HG03521 (cell line): ENCODE data around the gene AP1G2.
"Not testable (repeated sequence)": the region's sequence is repeated elsewhere in the genome, so short reads cannot be mapped to it uniquely, and the experiment has no call there.

Experiments
- ATAC-seq: cut with Tn5 transposase; IDR thresholded peaks from one replicate; pipeline ENCODE4 v1.9.1; 2021; ENCODE audit warnings: mild to moderate bottlenecking, moderate library complexity; ENCODE audit not compliant: unreplicated experiment

The AP1G2 gene

GRCh38 chr14:23600806-23601205, 33.2 kb upstream of the AP1G2 start:
- no peak for ATAC-seq

GRCh38 chr14:23600322-23600707, 32.7 kb upstream of the AP1G2 start:
- no peak for ATAC-seq

- ATAC-seq, result not testable (repeated sequence)
Measured at GRCh38 chr14:23594191-23594590, 26.6 kb upstream of the AP1G2 start.

- ATAC-seq, result no peak
Measured at GRCh38 chr14:23590198-23590597, 22.6 kb upstream of the AP1G2 start.

- no peak for ATAC-seq
Measured at GRCh38 chr14:23589606-23590005, 22.0 kb upstream of the AP1G2 start.

- ATAC-seq, result peak; percentile 97
Measured at GRCh38 chr14:23588884-23589598, 21.4 kb upstream of the AP1G2 start.

- not testable (repeated sequence) for ATAC-seq
Measured at GRCh38 chr14:23584527-23585203, 17.1 kb upstream of the AP1G2 start.

- ATAC-seq, result not testable (repeated sequence)
Measured at GRCh38 chr14:23583761-23584526, 16.4 kb upstream of the AP1G2 start.

GRCh38 chr14:23582906-23583760, 15.5 kb upstream of the AP1G2 start:
- no peak for ATAC-seq

GRCh38 chr14:23580948-23581281, 13.3 kb upstream of the AP1G2 start:
- no peak for ATAC-seq

GRCh38 chr14:23580152-23580926, 12.7 kb upstream of the AP1G2 start:
- no peak for ATAC-seq

GRCh38 chr14:23579739-23580138, 12.1 kb upstream of the AP1G2 start:
- ATAC-seq, result no peak

- ATAC-seq, result no peak
Measured at GRCh38 chr14:23579311-23579630, 11.7 kb upstream of the AP1G2 start.

GRCh38 chr14:23578560-23579310, 11.1 kb upstream of the AP1G2 start, which contains the start of gene JPH4:
Gene JPH4 (minus strand): TSS chr14:23578790. CDS start chr14:23577453, 1,337 bp downstream.
- ATAC-seq, result no peak

- no peak for ATAC-seq
Measured at GRCh38 chr14:23577710-23578392, 10.3 kb upstream of the AP1G2 start.

- ATAC-seq, result no peak
Measured at GRCh38 chr14:23577004-23577681, 9.6 kb upstream of the AP1G2 start.

GRCh38 chr14:23573384-23574015, 5.9 kb upstream of the AP1G2 start:
- no peak for ATAC-seq

- ATAC-seq, result no peak
Measured at GRCh38 chr14:23572836-23573235, 5.2 kb upstream of the AP1G2 start.
